WTC11 (cell line): ENCODE data around the gene MEF2B.

Source experiments
- CREB1 ChIP-seq: sonication (generic); formaldehyde crosslinking; IDR thresholded peaks from 2 replicates; pipeline ENCODE4 v1.8.0; 2023; ENCODE audit warnings: mild to moderate bottlenecking, missing genetic modification reagents
- CTCF ChIP-seq: fragments of 200-600 bp; IDR thresholded peaks from 2 replicates; pipeline ENCODE4 v1.8.0; 2022; ENCODE audit warnings: antibody characterized with exemption
- USF1 ChIP-seq: sonication (generic); formaldehyde crosslinking; IDR thresholded peaks from 2 replicates; pipeline ENCODE4 v1.8.0; 2022; ENCODE audit warnings: mild to moderate bottlenecking, missing genetic modification reagents
- USF2 ChIP-seq: sonication (generic); formaldehyde crosslinking; IDR thresholded peaks from 2 replicates; pipeline ENCODE4 v1.8.1; 2023; ENCODE audit warnings: mild to moderate bottlenecking, missing genetic modification reagents, moderate library complexity

- TF ChIP-seq CREB1 (CRISPR knock-in tag) (no peak), CTCF (no peak), USF1 (no peak), USF2 (CRISPR knock-in tag) (no peak)
These were observed 4.7 kb downstream of the MEF2B start for GRCh38 chr19:19165396-19165795.
